ENCODE results near the gene CHTF18.
A peak's percentile ranks its signal among the peaks of the same experiment; 100 is the strongest.
"Not testable (repeated sequence)": the region's sequence is repeated elsewhere in the genome, so short reads cannot be mapped to it uniquely, and the experiment has no call there.

CHTF18 gene

GRCh38 chr16:788399-789126 is at the start of gene CHTF18:
CHTF18 (plus strand) TSS chr16:788620; CDS start chr16:788685, 65 bp downstream.
- peak within 1 kb of the TSS; percentile 73 to 82 for H3K9ac ChIP-seq (ENCODE audit: low read length in 2 of 2)
- peak within 1 kb of the TSS; percentile 88 to 89 for H3K4me3 ChIP-seq (ENCODE audit: low read length in 2 of 2)
- H3K27me3 ChIP-seq (ENCODE audit: control insufficient read depth in 1 of 2, insufficient read depth in 2 of 2, low read length in 2 of 2) = peaks cover 0 to under 1% of the 10 kb centered on the region in 2 donors
- H3K27ac ChIP-seq (ENCODE audit: low read length) = no peak within 1 kb of the TSS
- H3K36me3 ChIP-seq (ENCODE audit: control insufficient read depth in 2 of 2, insufficient read depth in 2 of 2, low read length in 2 of 2) = peaks cover 0 to 8% of the 10 kb centered on the region in 2 donors
- H3K9me3 ChIP-seq (ENCODE audit: control insufficient read depth in 2 of 2, low read length in 2 of 2) = no peaks in the 10 kb centered on the region
- peaks cover 24% of the 10 kb centered on the region for H3K4me1 ChIP-seq (ENCODE audit: control insufficient read depth, insufficient read depth, low read length)

GRCh38 chr16:739560-740458 is 48.6 kb upstream of the CHTF18 start:
- H3K27ac ChIP-seq (ENCODE audit: low read length) = no peak overlapping the region
- H3K9ac ChIP-seq (ENCODE audit: low read length in 2 of 2) = peak overlapping the region; percentile 69 to 89
- peaks cover 14 to 23% of the 10 kb centered on the region in 2 donors for H3K36me3 ChIP-seq (ENCODE audit: control insufficient read depth in 2 of 2, insufficient read depth in 2 of 2, low read length in 2 of 2)
- peaks cover 15% of the 10 kb centered on the region for H3K4me1 ChIP-seq (ENCODE audit: control insufficient read depth, insufficient read depth, low read length)
- no peaks in the 10 kb centered on the region for H3K9me3 ChIP-seq (ENCODE audit: control insufficient read depth in 2 of 2, low read length in 2 of 2)
- H3K27me3 ChIP-seq (ENCODE audit: control insufficient read depth in 1 of 2, insufficient read depth in 2 of 2, low read length in 2 of 2) = no peaks in the 10 kb centered on the region
- H3K4me3 ChIP-seq (ENCODE audit: low read length in 2 of 2) = peak overlapping the region; percentile 60 to 84

- Histone ChIP-seq H3K9me3 (ENCODE audit: control insufficient read depth in 2 of 2, low read length in 2 of 2) (no peaks in the 10 kb centered on the region), H3K9ac (ENCODE audit: low read length in 2 of 2) (peak overlapping the region; percentile 69 to 89), H3K4me1 (ENCODE audit: control insufficient read depth, insufficient read depth, low read length) (peaks cover 15% of the 10 kb centered on the region), H3K27me3 (ENCODE audit: control insufficient read depth in 1 of 2, insufficient read depth in 2 of 2, low read length in 2 of 2) (no peaks in the 10 kb centered on the region), H3K4me3 (ENCODE audit: low read length in 2 of 2) (peak overlapping the region; percentile 60 to 84), H3K27ac (ENCODE audit: low read length) (no peak overlapping the region), H3K36me3 (ENCODE audit: control insufficient read depth in 2 of 2, insufficient read depth in 2 of 2, low read length in 2 of 2) (peaks cover 14 to 22% of the 10 kb centered on the region in 2 donors)
Observed at GRCh38 chr16:740459-740763, 48.0 kb upstream of the CHTF18 start.

- no peaks in the 10 kb centered on the region for H3K9me3 ChIP-seq (ENCODE audit: control insufficient read depth in 2 of 2, low read length in 2 of 2)
- peaks cover 11 to 17% of the 10 kb centered on the region in 2 donors for H3K36me3 ChIP-seq (ENCODE audit: control insufficient read depth in 2 of 2, insufficient read depth in 2 of 2, low read length in 2 of 2)
- no peak within 1 kb of the TSS for H3K27ac ChIP-seq (ENCODE audit: low read length)
- H3K9ac ChIP-seq (ENCODE audit: low read length in 2 of 2) = peak within 1 kb of the TSS; percentile 69 to 89
- H3K4me1 ChIP-seq (ENCODE audit: control insufficient read depth, insufficient read depth, low read length) = peaks cover 15% of the 10 kb centered on the region
- H3K4me3 ChIP-seq (ENCODE audit: low read length in 2 of 2) = peak within 1 kb of the TSS; percentile 60 to 84
- no peaks in the 10 kb centered on the region for H3K27me3 ChIP-seq (ENCODE audit: control insufficient read depth in 1 of 2, insufficient read depth in 2 of 2, low read length in 2 of 2)
Observed at GRCh38 chr16:740764-741505, 47.5 kb upstream of the CHTF18 start, which contains the start of gene CIAO3. CIAO3 (minus strand) TSS chr16:740997; CDS start chr16:740985, 12 bp downstream.

GRCh38 chr16:741986-742629 is 46.3 kb upstream of the CHTF18 start:
- no peak overlapping the region for H3K9ac ChIP-seq (ENCODE audit: low read length in 2 of 2)
- H3K4me3 ChIP-seq (ENCODE audit: low read length in 2 of 2) = no peak overlapping the region
- peaks cover 15% of the 10 kb centered on the region for H3K4me1 ChIP-seq (ENCODE audit: control insufficient read depth, insufficient read depth, low read length)
- no peak overlapping the region for H3K27ac ChIP-seq (ENCODE audit: low read length)
- H3K9me3 ChIP-seq (ENCODE audit: control insufficient read depth in 2 of 2, low read length in 2 of 2) = no peaks in the 10 kb centered on the region
- peaks cover 5 to 8% of the 10 kb centered on the region in 2 donors for H3K36me3 ChIP-seq (ENCODE audit: control insufficient read depth in 2 of 2, insufficient read depth in 2 of 2, low read length in 2 of 2)
- no peaks in the 10 kb centered on the region for H3K27me3 ChIP-seq (ENCODE audit: control insufficient read depth in 1 of 2, insufficient read depth in 2 of 2, low read length in 2 of 2)

GRCh38 chr16:742894-743293 is 45.5 kb upstream of the CHTF18 start:
- not testable (repeated sequence) for H3K36me3 ChIP-seq (ENCODE audit: control insufficient read depth in 2 of 2, insufficient read depth in 2 of 2, low read length in 2 of 2); H3K27me3 ChIP-seq (ENCODE audit: control insufficient read depth in 1 of 2, insufficient read depth in 2 of 2, low read length in 2 of 2); H3K9ac ChIP-seq (ENCODE audit: low read length in 2 of 2); H3K9me3 ChIP-seq (ENCODE audit: control insufficient read depth in 2 of 2, low read length in 2 of 2); H3K27ac ChIP-seq (ENCODE audit: low read length); H3K4me3 ChIP-seq (ENCODE audit: low read length in 2 of 2)
- peaks cover 15% of the 10 kb centered on the region for H3K4me1 ChIP-seq (ENCODE audit: control insufficient read depth, insufficient read depth, low read length)

- H3K36me3 ChIP-seq (ENCODE audit: control insufficient read depth in 2 of 2, insufficient read depth in 2 of 2, low read length in 2 of 2) = no peaks in the 10 kb centered on the region
- H3K9ac ChIP-seq (ENCODE audit: low read length in 2 of 2) = no peak overlapping the region
- H3K27me3 ChIP-seq (ENCODE audit: control insufficient read depth in 1 of 2, insufficient read depth in 2 of 2, low read length in 2 of 2) = no peaks in the 10 kb centered on the region
- H3K9me3 ChIP-seq (ENCODE audit: control insufficient read depth in 2 of 2, low read length in 2 of 2) = no peaks in the 10 kb centered on the region
- no peak overlapping the region for H3K27ac ChIP-seq (ENCODE audit: low read length)
- no peak overlapping the region for H3K4me3 ChIP-seq (ENCODE audit: low read length in 2 of 2)
- peaks cover 15% of the 10 kb centered on the region for H3K4me1 ChIP-seq (ENCODE audit: control insufficient read depth, insufficient read depth, low read length)
Observed at GRCh38 chr16:743794-744500, 44.5 kb upstream of the CHTF18 start.

- Histone ChIP-seq H3K9me3 (ENCODE audit: control insufficient read depth in 2 of 2, low read length in 2 of 2) (no peaks in the 10 kb centered on the region), H3K9ac (ENCODE audit: low read length in 2 of 2) (no peak overlapping the region), H3K36me3 (ENCODE audit: control insufficient read depth in 2 of 2, insufficient read depth in 2 of 2, low read length in 2 of 2) (no peaks in the 10 kb centered on the region), H3K27ac (ENCODE audit: low read length) (no peak overlapping the region), H3K4me3 (ENCODE audit: low read length in 2 of 2) (no peak overlapping the region), H3K27me3 (ENCODE audit: control insufficient read depth in 1 of 2, insufficient read depth in 2 of 2, low read length in 2 of 2) (no peaks in the 10 kb centered on the region), H3K4me1 (ENCODE audit: control insufficient read depth, insufficient read depth, low read length) (peaks cover 4% of the 10 kb centered on the region)
Observed at GRCh38 chr16:745739-746138, 42.7 kb upstream of the CHTF18 start.

- no peaks in the 10 kb centered on the region for H3K4me1 ChIP-seq (ENCODE audit: control insufficient read depth, insufficient read depth, low read length)
- H3K9ac ChIP-seq (ENCODE audit: low read length in 2 of 2) = no peak overlapping the region
- H3K4me3 ChIP-seq (ENCODE audit: low read length in 2 of 2) = no peak overlapping the region
- no peaks in the 10 kb centered on the region for H3K27me3 ChIP-seq (ENCODE audit: control insufficient read depth in 1 of 2, insufficient read depth in 2 of 2, low read length in 2 of 2)
- H3K27ac ChIP-seq (ENCODE audit: low read length) = no peak overlapping the region
- H3K36me3 ChIP-seq (ENCODE audit: control insufficient read depth in 2 of 2, insufficient read depth in 2 of 2, low read length in 2 of 2) = no peaks in the 10 kb centered on the region
- H3K9me3 ChIP-seq (ENCODE audit: control insufficient read depth in 2 of 2, low read length in 2 of 2) = no peaks in the 10 kb centered on the region
Observed at GRCh38 chr16:746637-747036, 41.8 kb upstream of the CHTF18 start.
